HG02885 (cell line): Measurements from ENCODE around the gene FLT3.
"Not testable (repeated sequence)": the region's sequence is repeated elsewhere in the genome, so short reads cannot be mapped to it uniquely, and the experiment has no call there.

Experiments
- ATAC-seq: cut with Tn5 transposase; IDR thresholded peaks from one replicate; pipeline ENCODE4 v1.9.1; 2021; ENCODE audit warnings: mild to moderate bottlenecking; ENCODE audit not compliant: unreplicated experiment, poor library complexity

Gene FLT3

GRCh38 chr13:28100150-28101121 is at the start of gene FLT3:
FLT3 (minus strand) TSS chr13:28100576; CDS start chr13:28100510, 66 bp downstream.
- ATAC-seq: peak; percentile 74

DNA sequence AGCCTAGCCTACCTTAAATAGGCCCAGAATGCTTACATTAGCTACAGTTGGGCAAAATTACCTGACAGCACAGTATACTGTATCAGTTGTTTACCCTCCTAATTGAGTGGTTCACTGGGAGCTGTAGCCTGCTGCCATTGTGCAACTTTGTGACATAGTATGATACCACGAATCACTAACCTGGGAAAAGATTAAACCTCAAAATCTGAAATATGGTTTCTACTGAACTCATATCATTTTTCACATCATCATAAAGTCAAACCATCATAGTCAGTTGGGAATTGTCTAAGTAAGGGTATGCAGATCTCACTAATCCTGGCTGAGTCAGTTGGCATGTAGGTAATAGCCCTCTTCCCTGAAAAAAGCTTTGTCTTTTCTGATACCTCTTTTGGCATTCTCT is 47.1 kb upstream of the FLT3 start:
- ATAC-seq: no peak

DNA sequence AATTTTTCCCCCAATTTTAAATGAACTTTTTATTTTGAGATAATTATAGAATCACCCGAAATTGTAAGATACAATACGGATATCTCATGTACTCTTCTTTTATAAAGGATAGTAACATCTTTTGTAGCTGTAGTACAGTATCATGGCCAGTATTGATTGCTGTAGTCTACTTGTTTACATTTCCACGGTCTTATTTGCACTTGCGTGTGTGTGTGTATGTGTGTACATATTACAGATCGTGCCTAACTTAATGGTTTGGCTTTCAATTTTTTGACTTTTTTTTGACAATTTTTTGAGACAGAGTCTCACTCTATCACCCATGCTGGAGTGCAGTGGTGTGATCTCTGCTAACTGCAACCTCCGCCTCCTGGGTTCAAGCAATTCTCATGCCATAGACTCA is 44.7 kb upstream of the FLT3 start:
- no peak for ATAC-seq

- not testable (repeated sequence) for ATAC-seq
Observed at GRCh38 chr13:28141542-28141941, 41.2 kb upstream of the FLT3 start.

- no peak for ATAC-seq
Observed at GRCh38 chr13:28140433-28141125, 40.2 kb upstream of the FLT3 start.

DNA sequence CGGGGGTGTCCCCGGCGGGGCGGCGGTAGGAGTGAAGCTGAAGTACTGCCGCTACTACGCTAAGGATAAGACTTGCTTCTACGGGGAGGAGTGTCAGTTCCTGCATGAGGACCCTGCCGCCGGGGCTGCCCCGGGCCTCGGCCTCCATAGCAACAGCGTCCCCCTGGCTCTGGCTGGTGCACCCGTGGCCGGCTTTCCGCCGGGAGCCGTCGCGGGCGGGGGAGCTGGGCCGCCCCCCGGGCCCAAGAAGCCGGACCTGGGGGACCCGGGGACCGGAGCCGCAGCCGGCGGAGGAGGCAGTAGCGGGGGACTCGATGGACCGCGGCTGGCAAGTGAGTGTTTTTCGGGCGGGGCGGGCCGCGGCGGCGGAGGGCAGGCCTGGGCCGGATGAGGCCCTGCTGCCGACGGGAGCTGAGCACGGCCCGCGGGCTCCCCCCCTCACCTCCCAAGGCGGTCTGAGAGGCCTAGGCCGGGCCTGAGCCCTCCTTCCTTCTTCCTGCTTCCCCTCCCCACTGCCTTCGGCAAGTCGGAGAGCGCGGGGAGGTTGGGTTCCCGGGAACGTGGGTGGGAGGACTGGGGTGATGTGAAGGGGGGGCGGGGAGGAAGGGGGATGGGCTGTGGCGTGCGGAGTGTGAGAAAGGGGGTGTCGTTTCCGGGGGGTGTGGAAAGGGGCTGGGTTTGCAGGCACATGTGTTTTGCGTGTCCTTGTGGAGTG is 38.5 kb upstream of the FLT3 start:
- ATAC-seq: peak; percentile 57

- peak; percentile 63 for ATAC-seq
Observed at GRCh38 chr13:28138012-28138755, 37.8 kb upstream of the FLT3 start, which contains the start of gene PAN3. PAN3 (plus strand) TSS chr13:28138545; CDS start chr13:28138658, 113 bp downstream.

- ATAC-seq: peak; percentile 3
Observed at GRCh38 chr13:28137596-28137995, 37.2 kb upstream of the FLT3 start.

DNA sequence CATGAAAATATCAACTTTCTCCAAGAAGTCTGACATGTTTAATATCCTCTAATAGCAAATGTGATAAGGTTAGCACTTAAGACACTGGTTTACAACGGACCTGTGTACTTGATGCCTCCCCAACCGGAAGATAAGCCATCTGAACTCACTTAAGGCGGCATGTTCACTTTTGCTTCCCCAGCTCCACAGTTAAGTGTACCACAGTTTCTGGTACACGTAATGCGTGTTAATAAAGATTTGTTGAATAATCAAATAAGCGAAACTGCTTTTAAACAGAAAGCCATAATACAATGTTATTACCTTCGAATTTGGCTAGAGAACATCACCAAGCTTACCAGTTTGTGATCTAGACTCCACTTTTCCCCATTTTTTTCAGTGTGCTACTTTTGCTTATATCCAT is 36.5 kb upstream of the FLT3 start:
- no peak for ATAC-seq

DNA sequence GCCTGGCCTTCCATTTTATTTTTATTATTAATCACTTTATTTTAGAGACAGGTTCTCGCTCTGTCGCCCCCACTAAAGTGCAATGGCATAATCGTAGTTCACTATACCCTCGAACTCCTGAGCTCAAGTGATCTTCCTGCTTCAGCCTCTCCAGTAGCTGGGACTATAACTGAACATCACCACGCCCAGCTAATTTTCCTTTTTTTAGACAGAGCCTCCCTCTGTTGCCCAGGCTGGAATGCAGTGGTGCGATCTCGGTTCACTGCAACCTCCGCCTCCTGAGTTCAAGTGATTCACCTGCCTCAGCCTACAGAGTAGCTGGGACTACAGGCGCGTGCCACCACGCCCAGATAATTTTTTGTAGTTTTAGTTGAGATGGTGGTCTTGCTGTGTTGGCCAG is 31.3 kb upstream of the FLT3 start:
- no peak for ATAC-seq

GRCh38 chr13:28129911-28130693 is 29.7 kb upstream of the FLT3 start:
- ATAC-seq: no peak

DNA sequence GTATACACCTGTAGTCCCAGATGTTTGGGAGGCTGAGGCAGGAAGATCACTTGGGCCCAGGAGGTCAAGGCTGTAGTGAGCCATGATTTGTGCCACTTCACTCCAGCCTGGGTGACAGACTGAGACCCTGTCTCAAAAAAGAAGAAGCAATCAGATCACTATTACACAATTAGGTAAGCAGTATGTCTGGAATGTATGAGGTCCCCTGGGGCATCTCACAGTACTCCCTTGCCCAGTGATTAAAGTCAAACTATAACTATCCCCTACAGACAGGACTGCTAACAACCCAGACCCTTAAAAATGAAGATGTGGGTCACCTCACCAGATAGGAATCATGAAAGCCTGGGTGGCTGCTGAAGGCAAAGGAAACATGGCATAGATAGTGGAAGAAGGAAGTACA is 28.6 kb upstream of the FLT3 start:
- ATAC-seq: no peak

DNA sequence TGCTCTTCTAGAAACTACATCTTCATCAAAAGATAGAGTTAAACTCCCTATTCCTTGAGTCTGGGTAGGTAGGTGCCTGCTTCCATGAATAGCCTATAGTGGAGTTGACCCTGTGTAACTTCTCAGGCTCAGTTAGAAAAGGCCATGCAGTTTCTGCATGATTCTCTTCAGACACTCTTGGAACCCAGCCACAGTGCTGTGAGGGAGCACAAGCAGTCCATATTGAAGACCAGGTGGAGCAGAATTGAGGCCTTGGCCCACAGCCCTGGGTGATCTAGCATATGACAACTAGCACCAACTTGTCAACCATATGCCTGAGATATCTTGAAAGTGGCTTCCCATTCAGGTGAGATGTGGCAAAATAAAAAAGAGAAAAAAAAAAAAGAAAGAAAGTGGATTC is 27.7 kb upstream of the FLT3 start:
- ATAC-seq: no peak

DNA sequence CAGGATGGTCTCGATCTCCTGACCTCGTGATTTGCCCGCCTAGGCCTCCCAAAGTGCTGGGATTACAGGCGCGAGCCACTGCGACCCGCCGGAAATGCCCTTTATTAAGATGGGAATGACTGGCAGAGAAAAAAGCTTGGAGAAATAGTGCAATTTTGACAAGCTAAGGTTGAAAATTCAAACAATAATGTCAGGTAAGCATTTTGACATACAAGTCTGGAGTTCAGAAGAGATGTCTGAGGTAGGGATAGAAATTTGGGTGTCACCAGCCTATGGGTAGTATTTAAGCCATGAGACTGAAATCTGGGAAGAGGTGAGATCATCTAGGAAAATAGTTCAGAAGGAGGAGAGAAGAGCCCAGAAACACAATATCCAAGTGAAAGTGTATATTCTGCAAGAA is 20.8 kb upstream of the FLT3 start:
- ATAC-seq: no peak

DNA sequence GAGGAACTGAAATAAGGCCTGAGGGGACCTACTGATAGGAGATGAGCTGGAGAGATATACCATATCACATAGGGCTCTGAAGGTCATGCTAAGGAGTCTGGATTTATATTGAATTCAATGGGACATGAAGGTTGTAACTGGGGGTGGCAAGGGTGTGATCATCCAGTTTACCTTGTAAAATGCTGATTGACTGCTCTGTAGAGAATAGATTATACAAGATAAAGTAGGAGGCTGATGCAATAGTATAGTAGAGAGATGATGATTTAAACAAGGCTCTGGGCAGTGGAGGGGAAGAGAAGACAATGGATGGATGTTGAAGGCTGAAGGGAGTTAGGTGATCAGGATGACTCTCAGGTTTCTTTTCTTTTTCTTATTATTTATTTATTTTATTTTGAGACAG is 19.9 kb upstream of the FLT3 start:
- ATAC-seq: no peak

DNA sequence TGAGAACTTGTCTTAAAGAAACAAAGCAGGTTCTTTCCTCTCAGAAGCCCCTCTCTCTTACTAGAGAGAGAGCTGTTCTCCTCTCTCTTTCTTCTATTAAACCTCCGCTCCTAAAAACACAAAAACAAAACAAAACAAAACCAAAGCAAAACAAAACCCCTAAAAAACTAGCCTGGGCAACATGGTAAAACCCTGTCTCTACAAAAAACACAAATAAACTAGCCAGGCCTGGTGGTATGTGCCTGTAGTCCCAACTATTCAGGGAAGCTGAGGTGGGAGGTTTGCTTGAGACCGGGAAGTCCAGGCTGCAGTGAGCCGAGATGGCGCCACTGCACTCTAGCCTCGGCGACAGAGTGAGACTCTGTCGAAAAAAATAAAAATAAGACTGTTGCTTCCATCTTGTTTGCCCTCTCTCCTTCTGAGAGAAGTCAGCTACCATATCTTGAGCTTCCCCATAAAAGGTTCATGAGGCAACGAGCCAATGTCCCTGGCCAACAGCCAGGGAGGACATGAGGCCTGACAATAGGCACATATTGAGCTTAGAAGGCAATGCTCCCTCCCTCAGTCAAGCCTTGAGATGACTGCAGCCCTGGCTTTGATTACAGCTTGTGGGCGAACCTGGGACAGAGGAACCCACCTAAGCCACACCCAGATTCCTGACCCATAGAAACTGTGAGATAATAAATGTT is 17.5 kb upstream of the FLT3 start:
- no peak for ATAC-seq

DNA sequence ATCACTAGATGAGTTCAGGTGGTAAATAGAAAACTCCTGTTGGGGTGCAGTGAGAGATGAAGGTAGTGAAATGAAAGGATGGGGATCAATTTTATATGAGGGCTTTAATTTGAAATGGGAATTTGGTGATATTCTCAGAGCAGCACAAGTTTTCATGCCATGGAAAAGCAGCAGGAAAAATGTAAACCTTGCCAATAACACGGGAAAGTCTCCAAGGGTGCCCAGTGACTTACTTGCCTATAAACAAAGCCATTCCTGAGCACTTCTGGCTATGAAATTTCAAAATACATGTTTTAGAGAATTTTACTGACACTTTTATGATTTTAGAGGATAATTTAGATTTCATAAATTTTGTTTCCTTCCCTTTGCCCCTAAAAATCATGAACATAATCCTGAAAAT is 16.4 kb upstream of the FLT3 start:
- ATAC-seq: no peak

GRCh38 chr13:28110414-28110813 is 10.0 kb upstream of the FLT3 start:
- no peak for ATAC-seq

GRCh38 chr13:28106976-28107375 is 6.6 kb upstream of the FLT3 start:
- no peak for ATAC-seq
